Naive thymus-derived CD8-positive, alpha-beta T cell (primary cell): ENCODE measurements around the gene ZNF101. TPM values are rescaled to one million over a fixed set of nuclear protein-coding genes. Genes with fewer than 3 reads are reported as not detected.

Experiments
- ATAC-seq, 2 donors: fragments of 150-1000 bp; cut with Tn5 transposase in 1 of 2; sonication (Bioruptor Pico), chemical (Tn5 transposase) in 1 of 2; 1 replicate in 1 of 2; 2 replicates in 1 of 2; pipeline ENCODE4 v1.10.0; 2021; ENCODE audit warnings: mild to moderate bottlenecking in 2 of 2, moderate library complexity in 2 of 2
- POLR2A ChIA-PET: fragments of 350-600 bp; sonication (Branson Sonifier 250); formaldehyde crosslinking; loops from one replicate; lab custom pipeline; 2021; ENCODE audit warnings: antibody characterized with exemption; lab: Charles Lee
- DNase-seq, 10 donors: peaks; one replicate each; pipeline versions ENCODE4 v3.0.0 to v3.0.0-alpha.2; 2020 to 2022
- H3K27ac Mint-ChIP-seq, 10 donors: one replicate each; pipeline ENCODE4 v1.8.0; 2020 to 2022; ENCODE audit warnings: mild to moderate bottlenecking in 10 of 10, mixed read lengths in 10 of 10, moderate library complexity in 4 of 10, inconsistent platforms in 1 of 10
- H3K27me3 Mint-ChIP-seq, 5 donors: one replicate each; pipeline ENCODE4 v1.8.0; 2021 to 2022; ENCODE audit warnings: mixed read lengths in 5 of 5
- H3K36me3 Mint-ChIP-seq, 3 donors: one replicate each; pipeline ENCODE4 v1.8.0; 2020 to 2022; ENCODE audit warnings: mixed read lengths in 3 of 3, mild to moderate bottlenecking in 2 of 3, inconsistent platforms in 1 of 3
- H3K4me1 Mint-ChIP-seq, 4 donors: one replicate each; pipeline ENCODE4 v1.8.0; 2021 to 2022; ENCODE audit warnings: mixed read lengths in 4 of 4
- H3K4me3 Mint-ChIP-seq, 10 donors: one replicate each; pipeline ENCODE4 v1.8.0; 2020 to 2022; ENCODE audit warnings: mild to moderate bottlenecking in 10 of 10, mixed read lengths in 10 of 10, moderate library complexity in 6 of 10, inconsistent platforms in 1 of 10
- H3K9me3 Mint-ChIP-seq, 9 donors: one replicate each; pipeline ENCODE4 v1.8.0; 2020 to 2022; ENCODE audit warnings: mixed read lengths in 9 of 9, mild to moderate bottlenecking in 3 of 9, inconsistent platforms in 1 of 9, moderate library complexity in 1 of 9
- polyA plus RNA-seq, 3 donors: library from polyadenylated mRNA; unstranded; fragments of 300-500 nt; fragmentation: Illumina TruSeq; gene quantifications; one replicate each; pipeline ENCODE4 v1.2.3, GENCODE V29; 2021
- total RNA-seq, 8 experiments: library from RNA in 2 of 8; stranded (reverse) in 2 of 8; gene quantifications; one replicate each; pipeline ENCODE4 v1.2.3 and lab custom pipeline; 2021 to 2026

Gene ZNF101
- total and polyA plus RNA-seq, 5 experiments from 2014 or later: 99.7 to 269 (median 144) TPM

DNA sequence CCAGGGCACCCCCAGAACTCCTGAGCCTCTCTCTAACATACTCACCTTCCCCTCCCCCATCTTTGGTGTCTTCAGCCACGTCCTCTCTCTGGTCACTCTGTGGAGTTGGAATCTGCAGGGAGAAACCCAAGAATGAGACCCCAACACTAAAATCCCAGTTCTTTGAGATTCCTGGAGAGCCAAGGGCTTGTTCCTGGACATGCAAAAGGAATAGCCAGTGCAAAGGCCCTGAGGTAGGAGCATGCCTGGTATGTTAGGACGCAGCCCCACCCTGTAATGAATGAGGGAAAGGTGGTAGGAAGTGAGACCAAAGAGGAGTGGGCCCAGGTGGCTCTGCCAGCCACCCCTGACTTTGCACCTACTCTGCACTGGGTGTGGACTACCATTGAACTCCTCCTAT, 38.2 kb upstream of the ZNF101 start:
- peak overlapping the region in 3 of 10 donors; percentile 6 to 75 (median 18) for H3K4me3 Mint-ChIP-seq
- H3K27ac Mint-ChIP-seq: peak overlapping the region in 7 of 10 donors; percentile 6 to 81 (median 56)
- POLR2A ChIA-PET: interaction anchor here (1.1 to 3.8 kb wide), 2 partner anchors 28 to 33 kb away, joined by 4 to 20 read pairs; partner anchors contain the start of gene ATP13A1
- peaks cover 0 to 57% (median 23%) of the 10 kb centered on the region in 3 donors for H3K36me3 Mint-ChIP-seq
- H3K4me1 Mint-ChIP-seq: peaks cover 22 to 52% (median 35%) of the 10 kb centered on the region in 4 donors
- DNase-seq (peak in 1 of 10 donors; percentile 38), ATAC-seq (no peak)
- no peaks in the 10 kb centered on the region for H3K9me3 Mint-ChIP-seq
- no peaks in the 10 kb centered on the region for H3K27me3 Mint-ChIP-seq

DNA sequence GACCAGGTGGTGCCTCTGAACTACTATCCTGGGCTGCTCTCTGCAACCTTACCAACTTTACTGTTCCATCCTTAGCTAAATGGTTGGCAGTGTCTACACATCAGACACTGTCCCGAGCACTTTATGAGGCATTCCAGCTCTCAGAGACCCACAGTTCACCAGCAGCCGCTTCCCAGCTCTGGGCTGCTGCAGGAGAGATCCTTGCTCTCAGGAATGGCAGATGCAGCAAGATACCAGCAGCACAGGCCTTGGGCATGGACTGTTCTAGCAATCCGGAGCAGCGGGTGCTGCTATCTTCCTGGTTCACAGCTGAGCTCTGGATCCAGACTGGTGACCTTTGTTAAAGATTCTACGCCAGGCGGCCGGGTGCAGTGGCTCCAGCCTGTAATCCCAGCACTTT, 37.3 kb upstream of the ZNF101 start:
- no peaks in the 10 kb centered on the region for H3K27me3 Mint-ChIP-seq
- POLR2A ChIA-PET: interaction anchor here (0.7 to 1.1 kb wide), 4 partner anchors 13 to 328 kb away, joined by 3 to 4 read pairs (median 4); no protein-coding TSS in a partner anchor
- no peaks in the 10 kb centered on the region for H3K9me3 Mint-ChIP-seq
- ATAC-seq: no peak
- H3K4me3 Mint-ChIP-seq: peak overlapping the region in 1 of 10 donors; percentile 70
- H3K27ac Mint-ChIP-seq: peak overlapping the region in 4 of 10 donors; percentile 3 to 81 (median 38)
- peaks cover 17 to 52% (median 31%) of the 10 kb centered on the region in 4 donors for H3K4me1 Mint-ChIP-seq
- H3K36me3 Mint-ChIP-seq: peaks cover 0 to 61% (median 27%) of the 10 kb centered on the region in 3 donors
- peak in 1 of 10 donors; percentile 41 for DNase-seq

GRCh38 chr19:19632661-19633060, 36.0 kb upstream of the ZNF101 start:
- ATAC-seq: no peak
- DNase-seq: peak in 1 of 10 donors; percentile 48
- H3K4me3 Mint-ChIP-seq: no peak overlapping the region
- POLR2A ChIA-PET: interaction anchor here (0.5 to 3.5 kb wide), 3 partner anchors 34 to 1087 kb away, joined by 3 to 15 read pairs (median 7); partner anchors contain the start of gene ZNF101
- peaks cover 8 to 38% (median 19%) of the 10 kb centered on the region in 4 donors for H3K4me1 Mint-ChIP-seq
- peaks cover 0 to 71% (median 27%) of the 10 kb centered on the region in 3 donors for H3K36me3 Mint-ChIP-seq
- H3K27me3 Mint-ChIP-seq: no peaks in the 10 kb centered on the region
- no peaks in the 10 kb centered on the region for H3K9me3 Mint-ChIP-seq
- peak overlapping the region in 6 of 10 donors; percentile 30 to 83 (median 66) for H3K27ac Mint-ChIP-seq

- H3K27ac Mint-ChIP-seq: peak overlapping the region in 8 of 10 donors; percentile 2 to 86 (median 60)
- peaks cover 6 to 34% (median 17%) of the 10 kb centered on the region in 4 donors for H3K4me1 Mint-ChIP-seq
- ATAC-seq: no peak
- H3K4me3 Mint-ChIP-seq: peak overlapping the region in 2 of 10 donors; percentile 42 to 46
- H3K9me3 Mint-ChIP-seq: no peaks in the 10 kb centered on the region
- peaks cover 0 to 77% (median 25%) of the 10 kb centered on the region in 3 donors for H3K36me3 Mint-ChIP-seq
- POLR2A ChIA-PET: interaction anchor here (0.6 to 3.5 kb wide), 6 partner anchors 24 to 246 kb away, joined by 3 to 15 read pairs (median 4); partner anchors contain the start of gene ZNF101
- H3K27me3 Mint-ChIP-seq: no peaks in the 10 kb centered on the region
- peak in 1 of 10 donors; percentile 57 for DNase-seq
Measured at GRCh38 chr19:19633711-19634515, 34.7 kb upstream of the ZNF101 start.

GRCh38 chr19:19634516-19635312, 33.9 kb upstream of the ZNF101 start:
- peaks cover 0 to 83% (median 24%) of the 10 kb centered on the region in 3 donors for H3K36me3 Mint-ChIP-seq
- H3K4me3 Mint-ChIP-seq: peak overlapping the region in 2 of 10 donors; percentile 34 to 36
- H3K27me3 Mint-ChIP-seq: no peaks in the 10 kb centered on the region
- H3K27ac Mint-ChIP-seq: peak overlapping the region in 9 of 10 donors; percentile 8 to 83 (median 68)
- H3K4me1 Mint-ChIP-seq: peaks cover 6 to 32% (median 16%) of the 10 kb centered on the region in 4 donors
- H3K9me3 Mint-ChIP-seq: no peaks in the 10 kb centered on the region
- POLR2A ChIA-PET: interaction anchor here (1.0 to 3.5 kb wide), 4 partner anchors 14 to 98 kb away, joined by 3 to 15 read pairs (median 4); partner anchors contain the start of genes ZNF101 and ZNF14
- DNase-seq (peak in 1 of 10 donors; percentile 52), ATAC-seq (no peak)

- no peak for ATAC-seq
- POLR2A ChIA-PET: interaction anchor here (0.7 to 3.5 kb wide), 5 partner anchors 8 to 823 kb away, joined by 3 to 15 read pairs (median 4); partner anchors contain the start of genes ZNF101 and ZNF14
- Mint-ChIP-seq H3K36me3 (peaks cover 0 to 86% (median 24%) of the 10 kb centered on the region in 3 donors), H3K27ac (peak overlapping the region in 2 of 10 donors; percentile 31 to 83), H3K9me3 (no peaks in the 10 kb centered on the region), H3K4me1 (peaks cover 9 to 38% (median 19%) of the 10 kb centered on the region in 4 donors), H3K4me3 (no peak overlapping the region), H3K27me3 (no peaks in the 10 kb centered on the region)
- DNase-seq: no peak
Measured at GRCh38 chr19:19635313-19635702, 33.3 kb upstream of the ZNF101 start.

GRCh38 chr19:19636573-19637185, 32.0 kb upstream of the ZNF101 start:
- Mint-ChIP-seq H3K4me1 (peaks cover 9 to 38% (median 21%) of the 10 kb centered on the region in 4 donors), H3K9me3 (no peaks in the 10 kb centered on the region), H3K4me3 (no peak overlapping the region), H3K27me3 (no peaks in the 10 kb centered on the region), H3K36me3 (peaks cover 0 to 82% (median 24%) of the 10 kb centered on the region in 3 donors), H3K27ac (peak overlapping the region in 2 of 10 donors; percentile 48 to 84)
- no peak for DNase-seq
- ATAC-seq: no peak
- POLR2A ChIA-PET: interaction anchor here (0.6 kb wide), 1 partner anchor 28 kb away, joined by 3 read pairs; no protein-coding TSS in a partner anchor

DNA sequence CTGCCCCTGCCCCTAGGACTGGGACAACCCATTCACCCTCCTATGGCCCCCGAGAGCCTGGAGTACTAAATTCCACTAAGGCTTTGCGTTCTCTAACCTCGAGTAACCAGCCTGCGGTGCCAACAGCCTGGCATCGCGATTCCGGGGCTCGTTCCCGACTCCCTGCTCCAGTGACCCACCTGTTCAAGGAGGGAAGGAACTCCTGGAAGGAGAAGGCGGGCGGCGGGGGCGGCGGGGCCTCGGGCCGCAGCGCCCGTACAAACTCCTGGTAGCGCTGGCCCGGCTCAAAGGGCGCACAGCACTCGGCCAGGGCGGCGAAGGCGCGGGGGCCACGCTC, 31.5 kb upstream of the ZNF101 start:
- Mint-ChIP-seq H3K27ac (no peak overlapping the region), H3K4me3 (no peak overlapping the region), H3K36me3 (peaks cover 0 to 81% (median 24%) of the 10 kb centered on the region in 3 donors), H3K27me3 (no peaks in the 10 kb centered on the region), H3K9me3 (no peaks in the 10 kb centered on the region), H3K4me1 (peaks cover 12 to 43% (median 26%) of the 10 kb centered on the region in 4 donors)
- ATAC-seq: no peak
- POLR2A ChIA-PET: no interaction called here
- no peak for DNase-seq

GRCh38 chr19:19637523-19638251, 31.0 kb upstream of the ZNF101 start:
- Mint-ChIP-seq H3K27ac (no peak overlapping the region), H3K27me3 (no peaks in the 10 kb centered on the region), H3K36me3 (peaks cover 5 to 75% (median 22%) of the 10 kb centered on the region in 3 donors), H3K4me1 (peaks cover 15 to 49% (median 29%) of the 10 kb centered on the region in 4 donors), H3K9me3 (no peaks in the 10 kb centered on the region), H3K4me3 (no peak overlapping the region)
- ATAC-seq: peak in 1 of 2 donors; percentile 36
- POLR2A ChIA-PET: interaction anchor here (0.7 kb wide), 1 partner anchor 292 kb away, joined by 3 read pairs; no protein-coding TSS in a partner anchor
- no peak for DNase-seq

DNA sequence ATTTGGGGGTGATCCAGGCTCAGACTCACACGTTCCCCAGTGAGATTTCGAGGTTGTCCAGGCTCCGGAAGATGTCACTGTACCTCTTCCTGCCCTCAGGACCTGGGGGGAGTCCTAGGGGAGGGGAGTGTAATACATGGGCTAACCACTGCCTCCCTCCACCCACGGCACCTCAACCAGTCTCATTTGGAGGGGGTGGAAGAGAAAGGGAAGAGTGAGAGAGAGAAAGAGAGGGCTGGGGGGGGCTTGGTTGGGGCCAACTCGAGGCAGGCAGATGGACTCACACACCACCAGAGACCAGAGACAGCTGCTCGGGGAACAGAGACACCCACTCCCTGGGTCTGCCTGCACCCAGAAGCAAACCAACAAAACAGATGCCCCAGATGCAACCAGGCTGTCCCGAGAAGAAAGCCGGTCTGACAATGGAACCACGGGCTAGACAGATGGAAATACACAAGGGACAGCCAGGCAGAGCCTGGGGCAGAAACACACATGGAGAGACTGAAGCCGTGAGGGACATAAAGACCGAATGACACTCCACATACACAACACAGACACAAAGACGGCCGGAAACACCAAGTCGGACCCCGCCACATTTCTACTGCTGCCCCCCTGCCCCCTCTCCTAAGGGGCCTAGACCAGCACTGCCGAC, 26.0 kb upstream of the ZNF101 start:
- DNase-seq (peak in 7 of 10 donors; percentile 29 to 74 (median 39)), ATAC-seq (peak; percentile 31 to 40)
- Mint-ChIP-seq H3K4me1 (peaks cover 13 to 27% (median 21%) of the 10 kb centered on the region in 4 donors), H3K36me3 (peaks cover 2 to 58% (median 7%) of the 10 kb centered on the region in 3 donors), H3K9me3 (no peaks in the 10 kb centered on the region), H3K27me3 (no peaks in the 10 kb centered on the region), H3K4me3 (peak overlapping the region; percentile 96 to 99 (median 98)), H3K27ac (peak overlapping the region; percentile 87 to 99 (median 98))
- POLR2A ChIA-PET: interaction anchor here (0.7 to 4.4 kb wide), 7 partner anchors 14 to 316 kb away, joined by 3 to 40 read pairs (median 8); partner anchors contain the start of genes ATP13A1, LPAR2, ZNF101 and ZNF14
